CD4-positive, alpha-beta T cell treated with Interleukin-10 for 1 hour (primary cell): ENCODE data around the gene MFAP2.
"Not testable (repeated sequence)": the region's sequence is repeated elsewhere in the genome, so short reads cannot be mapped to it uniquely, and the experiment has no call there.

ENCODE experiments used
- DNase-seq: peaks from one replicate; pipeline ENCODE4 v3.0.0-alpha.2; 2020

The MFAP2 gene

GRCh38 chr1:16958475-16958874, 21.9 kb downstream of the MFAP2 start:
- DNase-seq = no peak

GRCh38 chr1:16957731-16958130, 22.7 kb downstream of the MFAP2 start:
- no peak for DNase-seq

GRCh38 chr1:16956775-16957174, 23.6 kb downstream of the MFAP2 start:
- DNase-seq = no peak

- DNase-seq = no peak
Measured at GRCh38 chr1:16955186-16955585, 25.2 kb downstream of the MFAP2 start.

DNA sequence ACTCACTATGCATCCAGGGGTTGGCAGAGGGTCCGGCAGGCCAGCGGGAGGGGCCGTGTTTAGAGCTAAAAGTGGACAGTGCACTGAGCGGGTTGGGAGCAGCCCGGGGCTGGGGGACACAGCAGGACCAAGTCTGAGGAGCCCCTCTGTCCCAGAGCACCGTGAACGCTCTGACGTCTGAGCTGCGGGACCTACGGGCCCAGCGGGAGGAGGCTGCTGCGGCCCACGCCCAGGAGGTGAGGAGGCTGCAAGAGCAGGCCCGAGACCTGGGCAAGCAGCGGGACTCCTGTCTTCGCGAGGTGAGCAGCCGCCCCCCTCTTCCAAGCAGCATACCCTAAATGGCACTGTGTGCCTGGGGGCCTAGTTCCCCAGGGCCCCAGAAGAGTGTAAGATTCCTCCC, 25.8 kb downstream of the MFAP2 start:
- no peak for DNase-seq

DNA sequence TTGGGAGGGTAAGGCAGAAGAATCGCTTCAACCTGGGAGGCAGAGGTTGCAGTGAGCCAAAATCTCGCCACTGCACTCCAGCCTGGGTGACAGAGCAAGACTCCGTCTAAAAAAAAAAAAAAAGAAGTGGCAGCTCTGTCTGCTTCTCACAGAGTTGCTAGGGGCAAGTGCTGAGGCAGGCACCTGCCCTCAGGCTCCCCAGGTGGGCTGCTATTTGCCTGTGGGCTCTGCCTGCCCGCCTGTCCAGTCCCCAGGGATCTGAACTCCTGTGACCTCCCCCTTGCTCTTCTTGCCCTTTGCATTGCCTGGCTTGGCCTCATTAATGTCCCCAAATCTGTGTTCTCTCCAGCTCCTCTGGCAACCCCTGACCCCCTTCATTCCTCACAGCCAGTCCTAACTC, 28.0 kb downstream of the MFAP2 start:
- DNase-seq = not testable (repeated sequence)

- not testable (repeated sequence) for DNase-seq
Measured at GRCh38 chr1:16949026-16949425, 31.4 kb downstream of the MFAP2 start.

DNA sequence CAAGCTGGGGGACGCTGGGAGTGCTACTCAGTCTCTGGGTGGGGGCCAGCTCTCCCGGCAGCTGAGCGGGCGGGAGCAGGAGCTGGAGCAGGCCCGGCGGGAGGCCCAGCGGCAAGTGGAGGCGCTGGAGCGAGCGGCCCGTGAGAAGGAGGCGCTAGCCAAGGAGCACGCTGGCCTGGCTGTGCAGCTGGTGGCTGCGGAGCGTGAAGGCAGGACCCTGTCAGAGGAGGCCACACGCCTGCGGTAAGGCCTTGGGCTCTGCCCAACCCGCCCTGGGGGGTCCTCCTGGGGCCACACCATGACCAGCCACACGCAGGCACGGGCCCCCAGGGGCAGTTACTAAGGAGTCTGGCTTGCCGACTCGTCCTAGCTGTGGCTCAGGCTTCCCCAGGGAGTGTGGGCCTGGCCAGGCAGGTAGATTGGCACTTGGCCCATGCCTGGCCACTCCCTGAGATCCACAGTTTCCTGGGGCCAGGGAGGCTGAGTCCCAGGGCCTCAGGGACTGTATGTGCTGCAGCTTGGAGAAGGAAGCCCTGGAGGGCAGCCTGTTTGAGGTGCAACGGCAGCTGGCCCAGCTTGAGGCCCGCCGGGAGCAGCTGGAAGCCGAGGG, 32.0 kb downstream of the MFAP2 start:
- not testable (repeated sequence) for DNase-seq

GRCh38 chr1:16946646-16947045, 33.8 kb downstream of the MFAP2 start:
- DNase-seq = no peak

- DNase-seq = not testable (repeated sequence)
Measured at GRCh38 chr1:16946185-16946584, 34.2 kb downstream of the MFAP2 start.

- not testable (repeated sequence) for DNase-seq
Measured at GRCh38 chr1:16945512-16945911, 34.9 kb downstream of the MFAP2 start.

DNA sequence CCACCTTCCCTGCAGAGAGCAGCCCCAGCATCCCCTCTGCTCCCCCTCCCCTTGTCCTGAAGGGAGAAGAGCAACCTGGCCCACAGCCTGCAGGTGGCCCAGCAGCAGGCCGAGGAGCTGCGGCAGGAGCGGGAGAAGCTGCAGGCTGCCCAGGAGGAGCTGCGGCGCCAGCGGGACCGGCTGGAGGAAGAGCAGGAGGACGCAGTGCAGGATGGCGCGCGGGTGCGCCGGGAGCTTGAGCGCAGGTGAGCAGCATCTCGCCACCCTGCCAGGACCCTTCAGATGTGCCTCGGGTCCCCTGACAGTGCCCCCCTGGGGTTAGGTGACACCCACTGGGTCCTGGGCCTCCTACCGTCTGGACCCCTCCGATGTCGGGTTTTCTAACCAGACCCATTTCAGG, 36.4 kb downstream of the MFAP2 start:
- DNase-seq = no peak

GRCh38 chr1:16939386-16940180, 40.8 kb downstream of the MFAP2 start:
- DNase-seq = not testable (repeated sequence)

DNA sequence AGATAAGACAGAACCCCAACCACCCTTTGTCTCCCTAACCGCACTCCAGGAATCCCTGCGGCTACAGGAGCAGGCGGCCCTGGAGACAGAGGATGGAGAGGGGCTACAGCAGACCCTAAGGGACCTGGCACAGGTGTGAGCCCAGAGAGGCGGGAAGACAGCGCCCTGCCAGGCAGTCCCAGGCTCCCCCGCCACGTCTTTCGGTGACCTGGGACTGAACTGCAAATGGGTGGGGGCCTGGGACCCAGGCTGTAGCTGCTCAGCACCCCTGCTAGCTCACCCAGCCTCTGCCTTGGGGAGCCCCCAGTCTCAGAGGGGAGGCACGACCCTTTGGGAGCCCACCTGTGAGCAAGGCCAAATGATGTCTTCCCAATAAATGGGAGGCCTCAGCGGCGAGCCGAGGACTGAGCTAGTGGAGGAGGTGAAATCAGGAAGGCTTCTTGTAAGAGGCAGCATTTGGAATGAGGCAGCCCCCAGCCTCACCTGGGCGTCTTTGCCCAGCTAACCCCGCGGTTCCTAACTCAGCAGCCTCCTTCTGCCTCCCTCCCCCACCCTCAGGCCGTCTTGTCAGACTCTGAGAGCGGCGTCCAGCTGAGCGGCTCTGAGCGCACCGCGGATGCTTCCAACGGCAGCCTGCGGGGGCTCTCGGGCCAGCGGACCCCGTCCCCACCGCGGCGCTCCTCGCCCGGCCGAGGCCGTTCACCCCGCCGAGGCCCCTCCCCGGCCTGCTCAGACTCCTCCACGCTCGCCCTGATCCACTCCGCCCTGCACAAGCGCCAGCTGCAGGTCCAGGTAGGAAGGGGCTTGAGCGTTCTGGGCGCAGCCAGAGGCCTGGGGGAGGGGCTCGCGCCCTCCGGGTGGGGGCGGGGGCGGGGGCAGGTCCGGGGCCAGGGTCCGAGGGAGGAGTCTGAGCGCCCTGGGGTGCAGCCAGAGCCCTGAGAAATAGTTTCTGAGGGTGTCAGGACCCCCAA, 41.8 kb downstream of the MFAP2 start:
- DNase-seq = no peak

DNA sequence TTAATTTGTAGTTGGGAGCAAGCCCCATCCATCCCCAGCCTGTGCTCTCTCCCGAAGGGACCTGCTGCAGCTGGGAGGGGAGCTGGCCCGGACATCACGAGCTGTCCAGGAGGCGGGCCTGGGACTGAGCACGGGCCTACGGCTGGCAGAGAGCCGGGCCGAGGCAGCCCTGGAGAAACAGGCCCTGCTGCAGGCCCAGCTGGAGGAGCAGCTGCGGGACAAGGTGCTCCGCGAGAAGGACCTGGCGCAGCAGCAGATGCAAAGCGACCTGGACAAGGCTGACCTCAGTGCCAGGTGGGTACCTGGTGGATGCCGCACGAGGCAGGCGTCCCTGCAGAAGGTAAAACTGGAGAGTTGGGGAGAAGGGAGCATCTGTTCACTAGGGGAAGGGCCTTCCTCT, 43.8 kb downstream of the MFAP2 start:
- DNase-seq = not testable (repeated sequence)

- DNase-seq = not testable (repeated sequence)
Measured at GRCh38 chr1:16933945-16934344, 46.5 kb downstream of the MFAP2 start.

GRCh38 chr1:16931206-16931934, 49.0 kb downstream of the MFAP2 start:
- not testable (repeated sequence) for DNase-seq

GRCh38 chr1:16929146-16930041, 51.0 kb downstream of the MFAP2 start:
- not testable (repeated sequence) for DNase-seq

DNA sequence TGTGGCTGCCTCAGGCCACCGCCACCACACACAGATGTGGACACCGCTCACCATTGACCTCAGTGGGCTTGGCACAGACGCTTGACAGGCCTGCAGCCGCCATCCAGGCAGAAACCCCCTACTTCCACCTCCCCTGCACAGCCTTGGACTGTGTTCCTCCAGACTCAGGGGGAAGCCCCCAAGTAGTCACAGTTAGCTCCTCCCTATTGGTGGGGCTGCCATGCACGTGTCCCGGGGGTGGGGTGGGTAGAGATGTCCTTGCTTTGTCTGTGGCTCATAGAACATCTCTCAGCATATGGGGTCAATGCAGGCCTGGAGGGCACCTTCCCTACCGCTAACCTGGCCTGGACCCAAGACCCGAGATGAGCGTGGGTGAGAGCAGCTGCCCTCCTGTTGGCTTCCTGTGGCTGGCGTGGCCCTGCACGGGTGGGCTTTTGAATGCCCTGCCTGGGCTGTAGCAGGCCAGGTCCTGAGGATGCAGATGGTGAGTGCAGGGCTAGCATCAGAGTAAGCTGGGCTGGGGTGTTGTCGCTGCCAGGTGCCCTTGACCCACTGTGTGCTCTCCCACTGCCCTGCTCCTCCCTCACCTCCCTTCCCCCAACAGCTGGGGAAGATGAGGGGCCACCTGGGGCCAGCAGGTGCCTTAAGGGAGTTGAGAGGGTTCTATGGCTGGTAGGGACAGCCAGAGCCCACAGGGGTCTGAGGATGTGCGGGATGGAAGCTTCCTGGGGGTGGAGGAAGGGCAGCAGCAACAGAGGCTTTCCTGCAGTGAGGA, 52.5 kb downstream of the MFAP2 start:
- no peak for DNase-seq

- DNase-seq = no peak
Measured at GRCh38 chr1:16927256-16927655, 53.2 kb downstream of the MFAP2 start.
